ENCODE results near the gene TUT4. TPM values are rescaled to one million over a fixed set of nuclear protein-coding genes. Genes with fewer than 3 reads are reported as not detected.

TUT4 gene
- polyA plus RNA-seq, 2 donors = 14.5 to 15.4 TPM

GRCh38 chr1:52534928-52535764 lies 17.7 kb downstream of the TUT4 start:
- Histone ChIP-seq H3K27ac (ENCODE audit: low read depth in 2 of 2, low read length in 1 of 2) (no peak overlapping the region), H3K27me3 (ENCODE audit: control insufficient read depth in 1 of 2, insufficient read depth in 2 of 2, low read length in 2 of 2) (no peaks in the 10 kb centered on the region), H3K4me3 (ENCODE audit: low read depth in 1 of 2, low read length in 2 of 2) (no peak overlapping the region), H3K4me1 (ENCODE audit: control insufficient read depth in 2 of 2, insufficient read depth in 2 of 2, low read length in 1 of 2) (no peaks in the 10 kb centered on the region), H3K36me3 (ENCODE audit: control insufficient read depth in 2 of 2, insufficient read depth in 2 of 2, low read length in 1 of 2) (no peaks in the 10 kb centered on the region), H3K9me3 (ENCODE audit: control insufficient read depth in 2 of 2, insufficient read depth in 1 of 2, low read depth in 1 of 2, low read length in 1 of 2) (no peaks in the 10 kb centered on the region)
- whole genome bisulfite sequencing, 2 donors = 98 to 100% methylated on average over 2 of the region's 2 CpGs

GRCh38 chr1:52533713-52534112 lies 19.2 kb downstream of the TUT4 start:
- WGBS, 2 donors = 93 to 95% methylated on average over 9 of the region's 9 CpGs
- no peak overlapping the region for H3K27ac ChIP-seq (ENCODE audit: low read depth in 2 of 2, low read length in 1 of 2)
- H3K9me3 ChIP-seq (ENCODE audit: control insufficient read depth in 2 of 2, insufficient read depth in 1 of 2, low read depth in 1 of 2, low read length in 1 of 2) = no peaks in the 10 kb centered on the region

GRCh38 chr1:52532731-52533327 lies 20.1 kb downstream of the TUT4 start:
- H3K9me3 ChIP-seq (ENCODE audit: control insufficient read depth in 2 of 2, insufficient read depth in 1 of 2, low read depth in 1 of 2, low read length in 1 of 2) = no peaks in the 10 kb centered on the region
- whole genome bisulfite sequencing, 2 donors = 89 to 95% methylated on average over 2 of the region's 2 CpGs

More at GRCh38 chr1:52533713-52534112, 19.2 kb downstream of the TUT4 start:
- no peak overlapping the region for H3K4me3 ChIP-seq (ENCODE audit: low read depth in 1 of 2, low read length in 2 of 2)
- H3K4me1 ChIP-seq (ENCODE audit: control insufficient read depth in 2 of 2, insufficient read depth in 2 of 2, low read length in 1 of 2) = no peaks in the 10 kb centered on the region
- no peaks in the 10 kb centered on the region for H3K27me3 ChIP-seq (ENCODE audit: control insufficient read depth in 1 of 2, insufficient read depth in 2 of 2, low read length in 2 of 2)
- H3K36me3 ChIP-seq (ENCODE audit: control insufficient read depth in 2 of 2, insufficient read depth in 2 of 2, low read length in 1 of 2) = no peaks in the 10 kb centered on the region

GRCh38 chr1:52532247-52532646 lies 20.6 kb downstream of the TUT4 start:
- H3K27me3 ChIP-seq (ENCODE audit: control insufficient read depth in 1 of 2, insufficient read depth in 2 of 2, low read length in 2 of 2) = no peaks in the 10 kb centered on the region
- H3K4me1 ChIP-seq (ENCODE audit: control insufficient read depth in 2 of 2, insufficient read depth in 2 of 2, low read length in 1 of 2) = no peaks in the 10 kb centered on the region
- H3K27ac ChIP-seq (ENCODE audit: low read depth in 2 of 2, low read length in 1 of 2) = no peak overlapping the region
- H3K36me3 ChIP-seq (ENCODE audit: control insufficient read depth in 2 of 2, insufficient read depth in 2 of 2, low read length in 1 of 2) = no peaks in the 10 kb centered on the region
- 89 to 92% methylated on average over 8 of the region's 8 CpGs for WGBS, 2 donors
- H3K9me3 ChIP-seq (ENCODE audit: control insufficient read depth in 2 of 2, insufficient read depth in 1 of 2, low read depth in 1 of 2, low read length in 1 of 2) = no peaks in the 10 kb centered on the region
- H3K4me3 ChIP-seq (ENCODE audit: low read depth in 1 of 2, low read length in 2 of 2) = no peak overlapping the region

More at GRCh38 chr1:52532731-52533327, 20.1 kb downstream of the TUT4 start:
- no peaks in the 10 kb centered on the region for H3K27me3 ChIP-seq (ENCODE audit: control insufficient read depth in 1 of 2, insufficient read depth in 2 of 2, low read length in 2 of 2)
- no peaks in the 10 kb centered on the region for H3K36me3 ChIP-seq (ENCODE audit: control insufficient read depth in 2 of 2, insufficient read depth in 2 of 2, low read length in 1 of 2)
- no peaks in the 10 kb centered on the region for H3K4me1 ChIP-seq (ENCODE audit: control insufficient read depth in 2 of 2, insufficient read depth in 2 of 2, low read length in 1 of 2)
- H3K4me3 ChIP-seq (ENCODE audit: low read depth in 1 of 2, low read length in 2 of 2) = no peak overlapping the region
- H3K27ac ChIP-seq (ENCODE audit: low read depth in 2 of 2, low read length in 1 of 2) = no peak overlapping the region

- no peaks in the 10 kb centered on the region for H3K36me3 ChIP-seq (ENCODE audit: control insufficient read depth in 2 of 2, insufficient read depth in 2 of 2, low read length in 1 of 2)
- no peaks in the 10 kb centered on the region for H3K4me1 ChIP-seq (ENCODE audit: control insufficient read depth in 2 of 2, insufficient read depth in 2 of 2, low read length in 1 of 2)
- H3K9me3 ChIP-seq (ENCODE audit: control insufficient read depth in 2 of 2, insufficient read depth in 1 of 2, low read depth in 1 of 2, low read length in 1 of 2) = no peaks in the 10 kb centered on the region
- no peaks in the 10 kb centered on the region for H3K27me3 ChIP-seq (ENCODE audit: control insufficient read depth in 1 of 2, insufficient read depth in 2 of 2, low read length in 2 of 2)
- H3K4me3 ChIP-seq (ENCODE audit: low read depth in 1 of 2, low read length in 2 of 2) = no peak overlapping the region
- WGBS, 2 donors = 84% methylated on average over 3 of the region's 3 CpGs
- no peak overlapping the region for H3K27ac ChIP-seq (ENCODE audit: low read depth in 2 of 2, low read length in 1 of 2)
Measured at GRCh38 chr1:52531249-52531872, 21.5 kb downstream of the TUT4 start.

- no peak overlapping the region for H3K4me3 ChIP-seq (ENCODE audit: low read depth in 1 of 2, low read length in 2 of 2)
- no peaks in the 10 kb centered on the region for H3K27me3 ChIP-seq (ENCODE audit: control insufficient read depth in 1 of 2, insufficient read depth in 2 of 2, low read length in 2 of 2)
- H3K4me1 ChIP-seq (ENCODE audit: control insufficient read depth in 2 of 2, insufficient read depth in 2 of 2, low read length in 1 of 2) = no peaks in the 10 kb centered on the region
- no peaks in the 10 kb centered on the region for H3K9me3 ChIP-seq (ENCODE audit: control insufficient read depth in 2 of 2, insufficient read depth in 1 of 2, low read depth in 1 of 2, low read length in 1 of 2)
- 87 to 90% methylated on average over 5 of the region's 5 CpGs for WGBS, 2 donors
- no peak overlapping the region for H3K27ac ChIP-seq (ENCODE audit: low read depth in 2 of 2, low read length in 1 of 2)
- no peaks in the 10 kb centered on the region for H3K36me3 ChIP-seq (ENCODE audit: control insufficient read depth in 2 of 2, insufficient read depth in 2 of 2, low read length in 1 of 2)
Measured at GRCh38 chr1:52530563-52531144, 22.2 kb downstream of the TUT4 start.

- Histone ChIP-seq H3K27ac (ENCODE audit: low read depth in 2 of 2, low read length in 1 of 2) (no peak overlapping the region), H3K4me1 (ENCODE audit: control insufficient read depth in 2 of 2, insufficient read depth in 2 of 2, low read length in 1 of 2) (no peaks in the 10 kb centered on the region), H3K36me3 (ENCODE audit: control insufficient read depth in 2 of 2, insufficient read depth in 2 of 2, low read length in 1 of 2) (no peaks in the 10 kb centered on the region), H3K27me3 (ENCODE audit: control insufficient read depth in 1 of 2, insufficient read depth in 2 of 2, low read length in 2 of 2) (no peaks in the 10 kb centered on the region), H3K9me3 (ENCODE audit: control insufficient read depth in 2 of 2, insufficient read depth in 1 of 2, low read depth in 1 of 2, low read length in 1 of 2) (no peaks in the 10 kb centered on the region), H3K4me3 (ENCODE audit: low read depth in 1 of 2, low read length in 2 of 2) (no peak overlapping the region)
- WGBS, 2 donors = 74 to 79% methylated on average over 3 of the region's 3 CpGs
Measured at GRCh38 chr1:52523376-52523775, 29.5 kb downstream of the TUT4 start.

- WGBS, 2 donors = 79 to 87% methylated on average over 2 of the region's 2 CpGs
- Histone ChIP-seq H3K27ac (ENCODE audit: low read depth in 2 of 2, low read length in 1 of 2) (no peak overlapping the region), H3K36me3 (ENCODE audit: control insufficient read depth in 2 of 2, insufficient read depth in 2 of 2, low read length in 1 of 2) (no peaks in the 10 kb centered on the region), H3K27me3 (ENCODE audit: control insufficient read depth in 1 of 2, insufficient read depth in 2 of 2, low read length in 2 of 2) (no peaks in the 10 kb centered on the region), H3K9me3 (ENCODE audit: control insufficient read depth in 2 of 2, insufficient read depth in 1 of 2, low read depth in 1 of 2, low read length in 1 of 2) (no peaks in the 10 kb centered on the region), H3K4me3 (ENCODE audit: low read depth in 1 of 2, low read length in 2 of 2) (no peak overlapping the region), H3K4me1 (ENCODE audit: control insufficient read depth in 2 of 2, insufficient read depth in 2 of 2, low read length in 1 of 2) (no peaks in the 10 kb centered on the region)
Measured at GRCh38 chr1:52520148-52520547, 32.7 kb downstream of the TUT4 start.

GRCh38 chr1:52518962-52519361 lies 33.9 kb downstream of the TUT4 start:
- Histone ChIP-seq H3K9me3 (ENCODE audit: control insufficient read depth in 2 of 2, insufficient read depth in 1 of 2, low read depth in 1 of 2, low read length in 1 of 2) (no peaks in the 10 kb centered on the region), H3K27ac (ENCODE audit: low read depth in 2 of 2, low read length in 1 of 2) (no peak overlapping the region), H3K4me3 (ENCODE audit: low read depth in 1 of 2, low read length in 2 of 2) (no peak overlapping the region), H3K27me3 (ENCODE audit: control insufficient read depth in 1 of 2, insufficient read depth in 2 of 2, low read length in 2 of 2) (no peaks in the 10 kb centered on the region), H3K4me1 (ENCODE audit: control insufficient read depth in 2 of 2, insufficient read depth in 2 of 2, low read length in 1 of 2) (no peaks in the 10 kb centered on the region), H3K36me3 (ENCODE audit: control insufficient read depth in 2 of 2, insufficient read depth in 2 of 2, low read length in 1 of 2) (no peaks in the 10 kb centered on the region)
- WGBS, 2 donors = 59 to 79% methylated on average over 2 of the region's 2 CpGs

All from esophagus (tissue), 2 donors.